HepG2 (cell line): ENCODE measurements around the gene GRHPR. TPM values are rescaled to one million over a fixed set of nuclear protein-coding genes. Genes with fewer than 3 reads are reported as not detected.

ENCODE experiments used
- ATAC-seq: fragments of 200-7000 bp; cut with Tn5 transposase; 3 replicates; pipeline ENCODE4 v1.9.1; 2020; ENCODE audit warnings: mild to moderate bottlenecking, moderate library complexity
- BruUV-seq: library from RNA; stranded (reverse); fragments of 400-500 nt; replicated peaks from 2 replicates; lab custom pipeline; 2021; lab: Mats Ljungman, UMichigan
- CTCF ChIA-PET: fragments of 300-600 bp; formaldehyde crosslinking; extraction: SDS; loops from one replicate; lab custom pipeline; 2021; ENCODE audit warnings: low total read pairs, inconsistent platforms, low intra/inter-chr PET ratio; lab: Yijun Ruan, JAX
- POLR2A ChIA-PET: fragments of 350-600 bp; sonication (Branson Sonifier 250); formaldehyde crosslinking; loops from one replicate; lab custom pipeline; 2020; ENCODE audit warnings: antibody characterized with exemption, inconsistent platforms; lab: Yijun Ruan, JAX
- DNase-seq: peaks from one replicate; pipeline ENCODE4 v3.0.0-alpha.2; 2015; ENCODE audit warnings: low spot score
- FAIRE-seq: peaks from 3 replicates; lab custom pipeline; 2011; peaks lifted over from hg19 to GRCh38; lab: Jason Lieb, UNC
- H2AFZ ChIP-seq: one replicate; pipeline ENCODE4 v1.6.1; 2011; ENCODE audit warnings: low read length, inconsistent platforms
- H3K27ac ChIP-seq: fragments of 300-600 bp; 3 replicates; pipeline ENCODE4 v1.8.0; 2011; ENCODE audit warnings: mixed run types, mild to moderate bottlenecking, mixed read lengths, low read length, inconsistent platforms; ENCODE audit not compliant: insufficient read depth; ENCODE audit errors: extremely low read length
- H3K27me3 ChIP-seq, 2 experiments: fragments of 200-600 bp in 1 of 2; 2 replicates in 1 of 2; 3 replicates in 1 of 2; pipeline versions ENCODE4 v1.6.0 to v1.8.0; 2011; ENCODE audit warnings: low read length in 2 of 2, mild to moderate bottlenecking in 2 of 2, moderate library complexity in 2 of 2, inconsistent platforms in 1 of 2; ENCODE audit not compliant: insufficient read depth in 2 of 2, control insufficient read depth in 1 of 2
- H3K36me3 ChIP-seq, 2 experiments: fragments of 200-600 bp in 1 of 2; replicated peaks in 1 of 2; 2 replicates in 1 of 2; 3 replicates in 1 of 2; pipeline versions ENCODE4 v1.5.1 to v1.8.0; 2011; ENCODE audit warnings: low read length in 2 of 2, inconsistent platforms in 1 of 2; ENCODE audit not compliant: insufficient read depth in 2 of 2, control insufficient read depth in 1 of 2
- H3K4me1 ChIP-seq: 2 replicates; pipeline ENCODE4 v1.5.1; 2012; ENCODE audit warnings: low read length, inconsistent platforms; ENCODE audit not compliant: insufficient read depth
- H3K4me2 ChIP-seq: 2 replicates; pipeline ENCODE4 v1.6.0; 2011; ENCODE audit warnings: low read depth, low read length, inconsistent platforms
- H3K4me3 ChIP-seq, 3 experiments: fragments of 200-600 bp in 1 of 3; sonication (generic), shearing (Covaris generic) in 1 of 3; replicated peaks in 1 of 3; 2 replicates each; pipeline ENCODE4 v1.5.1; 2011 to 2016; ENCODE audit warnings: low read length in 3 of 3, inconsistent platforms in 2 of 3, low read depth in 2 of 3, mild to moderate bottlenecking in 2 of 3, control low read depth in 1 of 3, mixed read lengths in 1 of 3; ENCODE audit not compliant: insufficient read depth in 1 of 3
- H3K79me2 ChIP-seq: one replicate; pipeline ENCODE4 v1.6.1; 2011; ENCODE audit warnings: low read length, inconsistent platforms; ENCODE audit not compliant: insufficient read depth
- H3K9ac ChIP-seq: 2 replicates; pipeline ENCODE4 v1.6.0; 2011; ENCODE audit warnings: mild to moderate bottlenecking, low read depth, low read length, inconsistent platforms; ENCODE audit not compliant: insufficient read depth
- H3K9me3 ChIP-seq: 2 replicates; pipeline ENCODE4 v1.5.1; 2012; ENCODE audit warnings: mild to moderate bottlenecking, low read length
- H4K20me1 ChIP-seq: 2 replicates; pipeline ENCODE4 v1.6.0; 2011; ENCODE audit warnings: inconsistent platforms, mild to moderate bottlenecking, low read length, moderate library complexity; ENCODE audit not compliant: insufficient read depth
- ARID4A ChIP-seq: sonication (generic); formaldehyde crosslinking; IDR thresholded peaks from 2 replicates; pipeline ENCODE4 v1.5.0; 2020; ENCODE audit warnings: mild to moderate bottlenecking, missing genetic modification reagents, borderline replicate concordance
- BCL6 ChIP-seq: IDR thresholded peaks from 2 replicates; pipeline ENCODE4 v1.6.1; 2016; ENCODE audit warnings: missing genetic modification reagents, missing compliant biosample characterization
- CBFB ChIP-seq: sonication (generic); formaldehyde crosslinking; IDR thresholded peaks from 2 replicates; pipeline ENCODE4 v1.4.0; 2020; ENCODE audit warnings: missing genetic modification reagents
- MXD4 ChIP-seq: IDR thresholded peaks from 2 replicates; pipeline ENCODE4 v1.6.1; 2016; ENCODE audit warnings: mild to moderate bottlenecking, missing biosample characterization, missing genetic modification reagents
- PHF20 ChIP-seq: sonication (generic); formaldehyde crosslinking; IDR thresholded peaks from 2 replicates; pipeline ENCODE4 v1.5.0; 2020; ENCODE audit warnings: mild to moderate bottlenecking, missing genetic modification reagents
- SNAPC5 ChIP-seq: sonication (generic); formaldehyde crosslinking; IDR thresholded peaks from 2 replicates; pipeline ENCODE4 v1.8.1; 2023; ENCODE audit warnings: mild to moderate bottlenecking, missing genetic modification reagents, borderline replicate concordance
- SRSF4 ChIP-seq: fragments of 200-400 bp; formaldehyde crosslinking; IDR thresholded peaks from one replicate; pipeline ENCODE4 v1.6.1; 2018; ENCODE audit warnings: mild to moderate bottlenecking, low read depth, low read length, moderate library complexity; ENCODE audit not compliant: poor library complexity, severe bottlenecking
- XBP1 ChIP-seq: sonication (generic); formaldehyde crosslinking; IDR thresholded peaks from 2 replicates; pipeline ENCODE4 v1.5.0; 2020; ENCODE audit warnings: missing genetic modification reagents
- ZNF274 ChIP-seq: sonication (generic); formaldehyde crosslinking; IDR thresholded peaks from 2 replicates; pipeline ENCODE4 v1.5.1; 2020; ENCODE audit warnings: mild to moderate bottlenecking, missing genetic modification reagents
- ZNF333 ChIP-seq: sonication (generic); formaldehyde crosslinking; IDR thresholded peaks from 2 replicates; pipeline ENCODE4 v1.4.0; 2020; ENCODE audit warnings: mild to moderate bottlenecking, missing genetic modification reagents, borderline replicate concordance
- ZNF619 ChIP-seq: sonication (generic); formaldehyde crosslinking; IDR thresholded peaks from 2 replicates; pipeline ENCODE4 v1.4.0; 2020; ENCODE audit warnings: mild to moderate bottlenecking, missing genetic modification reagents
- ZZZ3 ChIP-seq: sonication (generic); formaldehyde crosslinking; IDR thresholded peaks from 2 replicates; pipeline ENCODE4 v1.4.0; 2020; ENCODE audit warnings: missing genetic modification reagents, mild to moderate bottlenecking, borderline replicate concordance
- WGBS: methylation state at CpG from one replicate; pipeline ENCODE4 v1.1.6; 2017; ENCODE audit warnings: low lambda C conversion rate; 5-methylcytosine and 5-hydroxymethylcytosine counted together
- in situ Hi-C: cut with HindIII; loops from 2 replicates; pipeline ENCODE4 v1.10.0; 2017; ENCODE audit warnings: low pct_unique_long_range_greater_than_20kb; ENCODE audit not compliant: extremely low pct_ligation_motif_present
- intact Hi-C: fragments of 100-400 bp; cut with micrococcal nuclease; formaldehyde crosslinking; loops from one replicate; pipeline ENCODE4 v1.10.0; 2022; ENCODE audit not compliant: unreplicated experiment
- polyA plus RNA-seq, 8 experiments: library from polyadenylated mRNA; depleted of rRNA in 3 of 8; stranded (reverse) in 7 of 8; unstranded in 1 of 8; fragments of >200 nt; fragmentation: Illumina TruSeq in 4 of 8; extraction: Trizol in 4 of 8; gene quantifications; 2 replicates each; pipeline versions ENCODE4 v1.2.1 to v1.2.3, GENCODE V29; 2011 to 2016; ENCODE audit warnings: low read depth in 4 of 8, missing spikeins in 1 of 8, mixed read lengths in 1 of 8; ENCODE audit not compliant: insufficient read depth in 1 of 8
- total RNA-seq, 5 experiments: library from RNA; depleted of rRNA; stranded (reverse); fragments of >200 nt; fragmentation: Illumina TruSeq; extraction: Trizol; gene quantifications; 2 replicates each; pipeline ENCODE4 v1.2.3, GENCODE V29; 2016; ENCODE audit warnings: low read depth in 1 of 5
- TF ChIP-seq, protein P1 (sequence below): sonication (generic); formaldehyde crosslinking; IDR thresholded peaks from 2 replicates; pipeline ENCODE4 v1.8.0; 2022; ENCODE audit warnings: mild to moderate bottlenecking, missing genetic modification reagents, moderate library complexity

The GRHPR gene
- total and polyA plus RNA-seq, 2 of the 13 experiments (the other 11 are each of a cell fraction or from before 2014, with no cell fraction given) = 113 to 115 TPM

- peak; percentile 22; the same call in 1 of the 2 replicates for TF ChIP-seq ARID4A
Measured at GRCh38 chr9:37410969-37411785, 11.3 kb upstream of the GRHPR start (continued).

GRCh38 chr9:37412431-37413151 is 9.9 kb upstream of the GRHPR start:
- Histone ChIP-seq H3K79me2 (no peaks in the 10 kb centered on the region), H3K36me3 (no peaks in the 10 kb centered on the region), H4K20me1 (no peaks in the 10 kb centered on the region), H3K27me3 (no peaks in the 10 kb centered on the region), H3K4me3 (no peak overlapping the region), H3K4me2 (peak overlapping the region; percentile 84; the same call in 1 of the 2 replicates), H3K9ac (no peak overlapping the region), H2AFZ (no peak overlapping the region), H3K4me1 (peaks cover 67% of the 10 kb centered on the region), H3K9me3 (no peaks in the 10 kb centered on the region), H3K27ac (no peak overlapping the region)
- FAIRE-seq (no peak), DNase-seq (no peak), ATAC-seq (no peak)
- intact Hi-C loops = loop anchor here (5.0 kb wide), 1 partner anchor 415 kb away; no protein-coding TSS in a partner anchor
- in situ Hi-C loops = no loop called here
- POLR2A ChIA-PET = interaction anchor here (2.2 kb wide), 1 partner anchor 10 kb away, joined by 18 read pairs; the partner anchor contains the start of gene GRHPR
- CTCF ChIA-PET = no interaction called here
- no TSS peak for BruUV-seq
- WGBS = 53% methylated on average over 12 of the region's 17 CpGs
- TF ChIP-seq SRSF4 = no peak
- no peak for TF ChIP-seq CBFB
- no peak for TF ChIP-seq ZNF333 (CRISPR knock-in tag)
- no peak for TF ChIP-seq PHF20 (CRISPR knock-in tag)
- TF ChIP-seq SNAPC5 (CRISPR knock-in tag) = no peak
- TF ChIP-seq ZZZ3 (CRISPR knock-in tag) = no peak
- TF ChIP-seq MXD4 = no peak
- TF ChIP-seq BCL6 (CRISPR knock-in tag) = no peak
- no peak for TF ChIP-seq ZNF619 (CRISPR knock-in tag)
- TF ChIP-seq ZNF274 (CRISPR knock-in tag) = no peak
- TF ChIP-seq, protein P1, sequence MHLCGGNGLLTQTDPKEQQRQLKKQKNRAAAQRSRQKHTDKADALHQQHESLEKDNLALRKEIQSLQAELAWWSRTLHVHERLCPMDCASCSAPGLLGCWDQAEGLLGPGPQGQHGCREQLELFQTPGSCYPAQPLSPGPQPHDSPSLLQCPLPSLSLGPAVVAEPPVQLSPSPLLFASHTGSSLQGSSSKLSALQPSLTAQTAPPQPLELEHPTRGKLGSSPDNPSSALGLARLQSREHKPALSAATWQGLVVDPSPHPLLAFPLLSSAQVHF (CRISPR knock-in tag) = no peak
- no peak for TF ChIP-seq XBP1
